ENCODE results near the gene SRRM4.

Gene SRRM4

DNA sequence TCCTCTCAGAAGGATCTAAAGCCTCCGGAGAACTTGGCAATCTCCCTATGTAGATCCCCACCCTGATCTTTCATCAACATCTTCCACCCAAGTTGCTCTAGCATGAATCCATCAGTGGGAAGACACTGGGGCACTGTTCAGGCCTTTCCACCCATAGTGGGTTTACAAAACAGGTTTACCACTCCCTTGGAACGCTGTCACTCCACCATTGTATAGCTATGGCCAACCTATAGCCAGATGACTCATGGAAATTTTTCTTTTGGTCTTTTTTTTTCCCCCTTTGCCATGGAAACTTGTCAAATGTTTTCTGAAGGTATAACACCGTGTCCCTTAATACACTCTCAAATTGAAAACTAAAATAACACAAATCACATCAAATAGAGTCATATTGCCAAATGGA is 186.6 kb downstream of the SRRM4 start:
- no peak for DNase-seq (ENCODE audit: low read depth, low spot score)

DNA sequence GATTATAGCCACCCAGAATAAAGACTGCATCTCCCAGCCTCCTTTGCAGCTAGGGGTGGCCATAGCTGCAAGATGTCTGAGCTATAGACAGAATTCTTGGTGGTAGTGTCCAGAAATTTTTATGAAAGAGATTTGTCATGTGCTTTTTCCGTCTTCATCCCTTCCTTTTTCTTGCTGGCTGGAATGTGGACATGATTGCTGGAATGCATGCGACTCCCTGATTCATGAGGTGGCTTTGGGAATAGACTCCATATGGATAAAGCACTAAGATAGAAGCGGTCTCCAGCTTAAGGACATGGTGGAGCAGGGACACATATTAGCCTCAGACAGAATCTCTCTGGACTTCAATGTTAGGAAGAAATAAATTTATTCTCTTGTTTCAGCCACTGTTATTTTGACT is 187.4 kb downstream of the SRRM4 start:
- DNase-seq (ENCODE audit: low read depth, low spot score): no peak

DNA sequence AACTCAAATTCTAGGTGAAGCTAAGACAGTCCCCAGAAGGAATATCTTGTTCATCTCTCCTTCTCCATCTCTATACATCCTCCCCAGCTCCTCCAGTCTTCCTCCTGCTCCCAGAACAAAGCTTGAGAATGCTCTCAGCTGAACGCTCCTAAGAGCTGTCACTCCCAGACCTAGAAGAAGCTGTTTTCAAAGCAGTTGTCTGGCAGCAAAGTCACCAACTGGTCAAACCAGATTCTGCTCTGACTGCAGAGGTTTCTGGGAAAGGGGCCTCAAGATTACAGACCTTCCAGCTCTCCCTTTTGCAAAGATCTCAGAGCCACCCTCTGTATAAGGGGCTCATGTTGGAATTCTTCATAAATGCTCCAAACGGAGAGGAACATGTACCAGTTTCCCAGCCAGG is 187.8 kb downstream of the SRRM4 start:
- no peak for DNase-seq (ENCODE audit: low read depth, low spot score)

DNA sequence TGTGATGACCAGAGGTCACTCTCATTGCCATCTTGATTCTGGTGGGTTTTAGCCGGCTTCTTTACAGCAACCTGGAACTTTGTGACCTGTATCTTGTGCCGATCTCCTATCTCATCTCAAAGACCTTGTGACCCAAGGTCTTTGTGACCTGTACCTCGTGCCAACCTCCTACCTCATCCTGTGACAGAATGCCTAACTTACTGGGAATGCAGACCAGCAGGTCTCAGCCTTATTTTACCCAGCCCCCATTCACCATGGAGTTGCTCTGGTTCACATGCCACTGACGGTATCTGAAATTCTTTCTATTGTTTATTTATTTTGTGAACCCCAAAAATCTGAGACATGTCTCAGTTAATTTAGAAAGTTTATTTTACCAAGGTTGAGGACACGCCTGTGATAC is 189.9 kb downstream of the SRRM4 start:
- DNase-seq (ENCODE audit: low read depth, low spot score): no peak

DNA sequence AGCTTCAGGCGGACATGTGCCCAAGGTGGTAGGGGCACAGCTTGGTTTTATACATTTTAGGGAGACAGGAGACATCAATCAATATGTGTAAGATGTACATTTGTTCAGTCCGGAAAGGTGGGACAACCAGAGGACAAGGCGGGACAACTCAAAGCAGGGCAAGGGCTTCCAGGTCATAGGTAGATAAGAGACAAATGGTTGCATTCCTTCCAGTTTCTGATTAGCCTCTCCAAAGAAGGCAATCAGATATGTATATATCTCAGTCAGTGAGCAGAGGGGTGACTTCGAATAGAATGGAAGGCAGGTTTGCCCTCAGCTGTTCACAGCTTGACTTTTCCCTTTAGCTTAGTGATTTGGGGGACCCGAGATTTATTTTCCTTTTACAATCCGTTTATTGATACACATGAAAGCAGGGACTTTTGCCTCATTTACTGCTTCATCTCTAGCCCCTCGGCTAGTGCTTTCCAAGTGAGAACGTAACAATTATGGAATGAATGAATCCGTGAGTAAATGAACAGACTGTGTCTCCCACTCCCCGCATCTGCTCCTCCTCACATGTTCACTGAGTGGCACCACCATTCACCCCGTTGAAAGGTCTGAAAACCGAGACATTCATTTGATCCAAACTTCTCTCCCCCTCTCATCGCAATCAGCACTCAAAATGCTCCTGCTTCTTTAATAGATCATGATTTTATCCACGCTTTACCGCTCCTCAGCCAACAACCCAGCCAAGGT is 190.5 kb downstream of the SRRM4 start:
- no peak for DNase-seq (ENCODE audit: low read depth, low spot score)

DNA sequence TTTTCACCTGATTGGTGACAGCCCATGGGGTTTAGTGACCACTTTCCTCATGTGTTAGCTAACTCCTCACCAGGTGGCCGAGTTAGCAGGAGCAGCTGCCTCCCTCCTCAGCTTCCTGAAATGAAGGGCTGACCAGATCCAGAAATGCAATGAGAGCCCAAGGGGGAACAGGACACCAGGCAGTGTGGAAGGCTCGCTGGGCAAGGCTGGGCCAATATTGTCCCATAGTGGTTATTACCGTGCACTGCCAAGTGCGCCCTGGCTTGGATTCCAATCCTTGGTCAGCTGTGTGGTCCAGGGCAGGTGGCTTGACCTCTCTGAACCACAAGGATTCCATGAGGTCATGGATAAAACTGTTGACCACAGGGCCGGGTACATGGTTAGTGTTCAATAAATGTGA is 193.7 kb downstream of the SRRM4 start:
- no peak for DNase-seq (ENCODE audit: low read depth, low spot score)

DNA sequence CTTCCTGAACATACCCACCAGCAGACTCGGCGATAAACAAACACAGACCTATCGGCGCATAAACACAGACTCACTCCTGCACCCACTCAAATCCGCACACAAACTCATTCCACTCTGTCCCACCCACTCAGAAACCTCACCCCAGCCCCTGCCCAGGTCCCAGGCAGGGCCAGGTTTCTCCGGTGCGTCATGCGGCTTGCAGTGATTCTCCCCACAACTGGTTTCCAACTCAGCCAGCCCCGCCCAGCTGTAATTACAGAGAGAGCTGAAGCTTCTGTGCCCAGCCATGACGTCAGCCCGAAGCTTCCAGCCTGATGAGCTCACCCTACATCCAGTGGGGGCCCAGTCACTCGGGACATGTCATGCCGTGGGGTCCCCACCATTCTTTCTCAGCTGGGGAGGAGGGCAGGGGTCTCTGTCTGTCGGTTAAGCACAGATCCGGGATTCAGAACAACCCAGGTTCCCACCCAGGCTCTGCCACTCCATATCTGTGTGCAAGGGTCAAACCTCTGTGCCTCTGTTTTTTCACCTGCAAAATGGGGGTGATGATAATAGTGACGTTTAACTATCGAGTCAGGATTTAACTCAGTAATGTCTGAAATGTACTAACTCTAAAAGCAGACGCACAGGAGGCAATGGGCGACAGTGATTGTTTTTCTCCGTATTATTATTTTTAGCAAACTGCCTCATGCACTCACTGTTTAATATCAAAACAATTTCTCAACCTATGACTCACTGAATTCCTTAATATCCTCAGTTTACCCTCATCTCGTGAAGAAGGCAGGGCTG is 195.1 kb downstream of the SRRM4 start:
- DNase-seq (ENCODE audit: low read depth, low spot score): peak; percentile 49

DNA sequence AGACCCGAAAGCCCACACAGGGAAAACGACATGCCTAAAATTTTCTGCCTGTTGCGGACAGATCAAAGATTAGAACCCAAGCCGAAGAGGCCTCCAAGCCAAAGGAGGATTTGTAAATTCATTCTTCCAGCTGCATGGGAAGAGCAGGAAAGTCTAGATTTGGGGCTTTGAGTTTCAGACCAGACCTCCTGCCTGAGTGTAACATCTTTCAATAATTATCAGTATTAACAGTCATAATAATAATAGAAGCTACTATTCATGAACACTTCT is 195.7 kb downstream of the SRRM4 start:
- no peak for DNase-seq (ENCODE audit: low read depth, low spot score)

DNA sequence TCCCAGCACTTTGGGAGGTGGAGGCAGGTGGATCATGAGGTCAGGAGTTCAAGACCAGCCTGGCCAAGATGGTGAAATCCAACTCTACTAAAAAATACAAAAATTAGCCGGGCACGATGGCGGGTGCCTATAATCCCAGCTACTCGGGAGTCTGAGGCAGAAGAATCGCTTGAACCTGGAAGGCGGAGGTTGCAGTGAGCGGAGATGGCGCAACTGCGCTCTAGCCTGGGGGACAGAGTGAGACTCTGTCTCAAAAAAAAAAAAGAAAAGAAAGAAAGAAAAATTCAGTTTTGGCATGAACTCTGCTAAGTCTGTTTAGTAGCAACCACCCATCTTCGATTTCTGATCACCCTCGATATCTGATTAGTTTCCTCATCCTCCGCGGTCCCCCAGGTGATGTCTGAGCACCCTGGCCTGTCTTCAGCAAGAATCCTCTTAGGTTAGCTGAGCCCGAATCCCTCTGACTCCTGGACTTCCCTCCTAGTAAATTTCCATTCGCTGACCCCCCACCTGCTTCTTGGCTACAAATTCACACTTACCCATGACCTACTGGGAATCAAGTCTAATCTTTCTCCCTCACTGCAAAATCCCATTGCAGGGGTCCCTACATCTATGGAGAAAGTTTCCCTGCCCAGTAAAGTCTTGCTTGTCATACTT is 196.5 kb downstream of the SRRM4 start:
- DNase-seq (ENCODE audit: low read depth, low spot score): no peak

DNA sequence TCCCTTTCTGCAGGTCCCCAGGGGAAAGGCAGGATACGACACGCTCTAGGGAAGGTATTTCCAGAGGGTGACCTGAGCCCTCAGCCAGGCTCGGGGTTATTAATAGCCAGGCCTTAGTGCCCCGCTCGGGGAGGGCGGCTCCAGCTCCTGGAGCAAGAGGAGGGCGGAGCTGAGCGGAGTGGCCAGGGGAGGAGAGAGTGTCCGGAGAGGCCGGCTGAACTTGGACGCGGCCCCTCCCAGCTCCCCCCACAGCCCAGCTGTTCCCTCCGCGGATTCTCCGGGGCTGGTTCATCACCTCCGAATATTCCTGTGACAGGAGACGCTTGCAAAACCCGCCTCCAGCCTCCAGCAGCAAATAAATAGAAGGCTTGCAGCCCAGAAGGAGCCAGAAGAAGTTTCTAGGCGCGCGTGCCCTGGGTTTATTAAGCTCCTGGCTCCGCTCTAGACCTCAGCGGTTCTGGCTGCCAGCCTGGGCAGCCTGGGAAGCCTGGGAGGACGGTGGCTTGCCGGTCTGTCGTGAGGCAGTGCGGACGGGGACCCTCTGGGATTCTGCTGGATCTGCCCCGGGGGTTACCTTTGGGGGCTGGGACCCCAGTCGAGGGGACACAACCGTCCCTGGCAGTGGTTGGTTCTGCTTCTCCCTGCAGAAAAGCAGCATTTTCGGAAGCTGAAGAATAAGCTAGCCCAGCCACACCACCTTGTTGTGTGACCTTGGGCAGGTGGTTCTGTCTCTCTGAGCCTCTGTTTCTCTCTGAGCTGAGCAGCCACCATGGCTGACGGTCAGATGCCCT is 197.4 kb downstream of the SRRM4 start, which contains the start of gene HSPB8:
TSS of gene HSPB8 (plus strand) at position 388 of the 791 bp plus-strand sequence. CDS start at position 770, 382 bp downstream.
- DNase-seq (ENCODE audit: low read depth, low spot score): no peak

DNA sequence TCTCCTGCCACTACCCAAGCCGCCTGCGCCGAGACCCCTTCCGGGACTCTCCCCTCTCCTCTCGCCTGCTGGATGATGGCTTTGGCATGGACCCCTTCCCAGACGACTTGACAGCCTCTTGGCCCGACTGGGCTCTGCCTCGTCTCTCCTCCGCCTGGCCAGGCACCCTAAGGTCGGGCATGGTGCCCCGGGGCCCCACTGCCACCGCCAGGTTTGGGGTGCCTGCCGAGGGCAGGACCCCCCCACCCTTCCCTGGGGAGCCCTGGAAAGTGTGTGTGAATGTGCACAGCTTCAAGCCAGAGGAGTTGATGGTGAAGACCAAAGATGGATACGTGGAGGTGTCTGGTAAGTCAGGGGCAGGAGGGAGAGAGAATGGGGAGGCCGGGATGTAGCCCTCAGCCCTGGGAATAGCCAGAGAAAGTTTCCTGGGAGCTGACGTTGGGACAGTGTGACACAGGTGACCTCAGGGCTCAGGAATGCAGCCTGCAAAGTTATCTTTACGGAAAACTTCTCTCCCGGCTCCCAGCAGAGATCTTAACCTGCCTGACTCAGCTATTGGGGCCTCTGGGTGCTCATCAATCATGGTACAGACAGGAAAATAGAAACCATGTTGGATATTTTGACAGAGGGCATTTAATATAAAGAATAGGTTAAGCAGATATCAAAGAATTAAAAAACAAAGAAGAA is 198.1 kb downstream of the SRRM4 start:
- no peak for DNase-seq (ENCODE audit: low read depth, low spot score)

DNA sequence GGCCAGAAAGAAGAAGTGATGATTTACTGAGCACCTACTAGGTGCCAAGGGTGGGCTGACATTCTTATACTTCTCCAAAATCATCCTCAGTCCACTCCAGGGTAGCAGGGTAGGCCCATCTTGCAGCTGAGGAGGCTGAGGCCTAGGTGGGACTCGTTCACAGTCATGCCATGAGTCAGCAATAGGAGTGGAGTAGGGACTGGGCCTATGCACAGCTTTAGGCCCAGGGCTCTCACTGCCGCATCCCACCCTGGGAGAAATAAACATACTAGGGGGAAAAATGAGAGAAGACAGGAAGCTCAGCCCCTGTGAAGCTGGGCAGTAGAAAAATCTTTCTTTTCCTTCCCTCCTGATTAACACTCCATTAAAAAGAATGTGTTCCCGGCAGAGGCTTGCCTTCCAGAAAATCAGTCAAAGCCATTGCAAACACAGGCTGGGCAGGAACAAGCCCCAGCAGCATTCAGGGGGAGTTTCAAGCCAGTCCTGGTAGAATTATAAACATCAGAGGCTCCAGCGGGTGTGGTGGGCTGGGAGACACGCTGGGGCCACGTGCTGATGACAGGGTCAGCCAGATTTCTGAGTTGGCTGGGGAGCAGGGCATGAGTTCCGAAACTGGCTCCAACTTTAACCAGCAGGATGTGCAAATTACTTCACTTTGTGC is 199.2 kb downstream of the SRRM4 start:
- no peak for DNase-seq (ENCODE audit: low read depth, low spot score)

DNA sequence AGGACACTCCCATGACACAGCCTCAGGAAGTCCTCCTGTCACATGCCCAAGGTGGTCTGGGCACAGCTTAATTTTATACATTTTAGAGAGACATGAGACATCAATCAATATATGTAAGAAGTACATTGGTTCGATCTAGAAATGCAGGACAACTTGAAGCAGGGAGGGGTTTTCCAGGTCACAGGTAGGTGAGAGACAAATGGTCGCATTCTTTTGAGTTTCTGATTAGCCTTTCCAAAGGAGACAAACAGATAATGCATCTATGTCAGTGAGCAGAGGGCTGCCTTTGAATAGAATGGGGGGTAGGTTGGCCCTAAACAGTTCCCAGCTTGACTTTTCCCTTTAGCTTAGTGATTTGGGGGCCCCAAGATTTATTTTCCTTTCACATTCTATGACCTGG is 199.9 kb downstream of the SRRM4 start:
- no peak for DNase-seq (ENCODE audit: low read depth, low spot score)

DNA sequence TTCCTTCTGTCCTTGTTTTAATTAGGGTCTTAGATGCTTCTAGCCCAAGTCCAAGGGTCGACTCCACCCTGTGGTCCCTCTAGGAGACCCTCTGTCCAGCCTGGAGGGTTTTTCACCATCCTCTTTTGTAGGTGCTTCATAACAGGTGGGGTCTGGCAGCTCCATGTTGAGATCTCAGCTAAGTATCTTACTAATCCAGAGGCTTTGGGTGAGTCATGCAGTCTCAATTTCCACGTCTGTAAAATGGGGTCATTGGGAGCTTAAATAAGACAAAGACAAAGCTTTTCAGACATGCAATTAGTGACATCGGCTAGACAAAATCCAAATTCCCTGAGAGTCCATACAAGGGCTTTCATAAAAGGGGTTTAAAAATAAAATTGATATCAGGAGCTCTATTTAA is 200.6 kb downstream of the SRRM4 start:
- no peak for DNase-seq (ENCODE audit: low read depth, low spot score)

DNA sequence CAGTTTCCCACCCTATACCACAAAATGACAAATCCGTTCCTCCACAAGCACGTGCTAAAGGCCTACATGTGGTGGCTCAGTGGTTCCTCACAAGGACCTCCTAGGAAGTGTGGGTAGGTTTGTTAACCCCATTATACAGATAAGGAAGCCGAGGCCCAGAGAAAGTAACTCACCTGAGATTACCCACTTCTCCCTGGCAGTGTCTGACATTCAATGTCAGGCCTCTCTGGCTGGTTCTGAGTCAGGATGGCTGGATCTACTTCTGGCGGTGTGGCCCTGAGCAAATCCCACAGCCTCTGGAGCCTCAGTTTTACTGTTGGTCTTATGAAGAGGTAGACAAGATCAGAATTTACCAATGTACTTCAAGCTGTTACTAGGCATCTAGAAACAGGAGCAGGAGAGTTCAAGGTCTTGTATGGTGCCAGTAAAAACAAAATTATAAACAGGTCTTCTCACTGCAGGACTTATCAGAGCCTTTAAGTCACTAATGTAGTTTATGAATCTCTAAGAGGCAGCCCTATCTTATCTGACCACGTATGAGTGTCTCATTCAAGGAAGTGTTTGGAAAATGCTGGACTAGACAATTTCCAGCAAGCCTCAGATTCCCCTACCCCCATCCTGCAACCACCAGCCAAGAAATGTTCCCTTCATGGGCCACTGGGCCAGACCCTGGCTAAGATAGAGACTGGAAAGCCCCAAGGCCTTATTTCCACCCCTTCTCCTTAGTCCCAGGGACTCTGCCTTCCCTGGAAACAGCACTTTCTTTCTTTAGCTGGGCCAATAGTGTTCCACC is 201.6 kb downstream of the SRRM4 start:
- DNase-seq (ENCODE audit: low read depth, low spot score): no peak

DNA sequence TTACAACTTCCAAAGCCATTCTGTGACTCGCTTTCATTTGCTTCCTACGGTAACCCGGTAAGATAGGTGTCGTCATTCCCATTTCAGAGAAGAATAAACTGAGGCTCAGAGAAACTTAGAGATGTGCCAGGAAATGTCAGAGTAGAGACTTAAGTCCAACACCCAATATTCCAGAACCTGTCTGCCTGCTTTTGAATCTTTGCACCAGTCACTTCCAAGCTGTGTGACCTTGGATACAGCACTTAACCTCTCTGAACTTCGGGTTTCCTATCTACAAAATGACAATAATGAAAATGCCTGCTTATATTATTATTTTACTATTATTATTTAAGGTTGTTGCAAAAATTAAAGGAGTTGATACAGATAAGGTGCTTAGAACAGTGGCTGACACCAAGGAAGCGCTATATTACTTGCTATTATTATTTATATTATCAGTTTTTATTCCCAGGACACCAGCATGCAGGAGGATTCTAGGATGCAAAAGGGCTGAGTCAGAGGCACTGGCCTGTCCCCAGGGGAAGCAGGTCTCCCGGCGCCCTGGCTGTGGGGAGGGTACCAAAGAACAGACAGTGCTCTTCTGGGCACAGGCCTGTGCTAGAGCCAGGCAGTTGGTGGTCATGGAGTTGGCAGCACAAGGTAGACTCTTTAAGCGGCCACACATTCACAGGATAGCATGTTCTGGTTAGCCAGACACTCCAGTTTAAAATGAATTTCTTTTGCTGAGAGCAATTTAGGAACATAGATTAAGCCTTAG is 202.8 kb downstream of the SRRM4 start:
- DNase-seq (ENCODE audit: low read depth, low spot score): no peak

DNA sequence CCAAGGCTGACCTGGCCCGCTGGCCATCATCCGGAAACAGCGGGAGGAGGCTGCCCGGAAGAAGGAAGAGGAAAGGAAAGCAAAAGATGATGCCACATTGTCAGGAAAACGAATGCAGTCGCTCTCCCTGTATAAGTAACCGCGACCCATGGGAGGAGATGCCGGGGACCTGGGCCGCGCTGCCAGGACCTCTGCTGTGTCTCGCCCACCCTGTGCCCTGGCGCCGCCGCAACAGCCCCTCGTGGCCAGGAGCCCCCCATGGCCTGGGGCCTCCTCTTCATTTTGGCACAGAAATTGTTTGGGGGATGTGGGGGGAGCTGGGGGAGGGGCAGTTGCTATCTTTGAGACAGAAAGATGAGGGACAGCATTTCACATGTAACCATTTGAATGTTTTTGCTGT is 213.9 kb downstream of the SRRM4 start:
- no peak for DNase-seq (ENCODE audit: low read depth, low spot score)

DNA sequence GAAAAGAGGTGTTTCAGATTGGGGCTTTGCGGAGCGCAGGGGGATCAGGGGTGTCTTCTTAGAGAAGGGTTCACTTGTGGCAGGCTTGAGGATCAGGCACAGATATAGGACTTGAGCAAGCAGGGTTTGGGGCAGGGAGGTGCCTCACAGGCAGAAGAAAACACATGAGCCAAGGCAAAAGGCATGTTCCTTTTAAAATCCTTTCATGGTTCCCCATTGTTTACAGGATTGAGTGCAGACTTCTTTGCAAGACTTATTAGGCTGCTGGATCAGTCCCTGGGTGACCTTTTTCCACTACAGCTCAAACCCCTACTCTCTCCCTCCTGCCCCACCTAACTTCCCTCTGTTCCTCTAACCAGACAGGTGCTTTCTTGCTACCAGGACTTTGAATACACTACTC is 217.1 kb downstream of the SRRM4 start:
- DNase-seq (ENCODE audit: low read depth, low spot score): no peak

DNA sequence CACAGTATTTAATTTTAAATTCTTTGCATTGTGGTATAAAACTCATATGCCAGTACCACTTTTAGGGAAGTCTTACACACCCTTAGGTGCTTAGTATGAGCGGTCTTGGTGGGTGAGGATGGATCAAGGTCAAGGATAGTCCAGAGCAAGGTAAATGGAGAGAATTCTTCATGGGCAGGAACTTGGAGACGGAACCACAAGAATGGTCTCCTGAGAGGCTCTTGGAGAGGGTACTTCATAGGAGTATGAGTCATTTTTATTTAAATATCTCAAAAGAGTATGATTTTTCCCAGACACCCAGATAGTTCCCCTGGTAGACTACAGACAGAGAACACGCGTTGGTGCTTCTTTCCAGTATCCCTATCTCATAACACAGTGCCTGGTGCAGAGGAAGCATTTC is 219.3 kb downstream of the SRRM4 start:
- no peak for DNase-seq (ENCODE audit: low read depth, low spot score)

Measured in brain pericyte (primary cell).